GM18520 (cell line): ENCODE results near the gene TAS2R16.

Experiments used
- ATAC-seq: cut with Tn5 transposase; IDR thresholded peaks from one replicate; pipeline ENCODE4 v1.9.1; 2021; ENCODE audit not compliant: unreplicated experiment

The TAS2R16 gene, protein sequence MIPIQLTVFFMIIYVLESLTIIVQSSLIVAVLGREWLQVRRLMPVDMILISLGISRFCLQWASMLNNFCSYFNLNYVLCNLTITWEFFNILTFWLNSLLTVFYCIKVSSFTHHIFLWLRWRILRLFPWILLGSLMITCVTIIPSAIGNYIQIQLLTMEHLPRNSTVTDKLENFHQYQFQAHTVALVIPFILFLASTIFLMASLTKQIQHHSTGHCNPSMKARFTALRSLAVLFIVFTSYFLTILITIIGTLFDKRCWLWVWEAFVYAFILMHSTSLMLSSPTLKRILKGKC

GRCh38 chr7:122995600-122995999 lies at the start of gene TAS2R16:
TSS of gene TAS2R16 (minus strand) at chr7:122995700. CDS start at chr7:122995634, 66 bp downstream.
- ATAC-seq, result no peak

GRCh38 chr7:123043642-123044041 lies 48.1 kb upstream of the TAS2R16 start:
- ATAC-seq, result no peak

DNA sequence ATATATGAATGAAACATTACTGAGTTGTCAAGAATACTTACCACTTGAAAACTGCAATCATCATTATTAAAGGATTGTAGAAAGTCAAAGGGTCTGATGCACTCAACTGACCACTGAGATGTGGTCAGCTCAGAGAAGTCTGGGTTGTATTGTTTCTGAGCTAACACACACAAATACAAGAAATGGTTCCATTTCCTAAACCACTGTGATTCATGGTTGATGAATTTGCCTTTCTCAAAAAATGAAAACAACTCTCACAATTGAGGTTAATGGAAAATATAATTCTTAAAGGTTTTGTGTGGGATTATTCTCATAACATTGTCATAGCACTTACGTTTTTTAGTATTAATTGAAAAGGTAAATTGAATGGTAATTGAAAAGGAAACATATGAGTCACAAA lies 45.6 kb upstream of the TAS2R16 start:
- no peak for ATAC-seq

- no peak for ATAC-seq
These were observed 43.8 kb upstream of the TAS2R16 start for GRCh38 chr7:123039269-123039668.

- ATAC-seq, result no peak
These were observed 38.6 kb upstream of the TAS2R16 start for GRCh38 chr7:123034106-123034505.

- no peak for ATAC-seq
These were observed 35.1 kb upstream of the TAS2R16 start for GRCh38 chr7:123030631-123031030.

DNA sequence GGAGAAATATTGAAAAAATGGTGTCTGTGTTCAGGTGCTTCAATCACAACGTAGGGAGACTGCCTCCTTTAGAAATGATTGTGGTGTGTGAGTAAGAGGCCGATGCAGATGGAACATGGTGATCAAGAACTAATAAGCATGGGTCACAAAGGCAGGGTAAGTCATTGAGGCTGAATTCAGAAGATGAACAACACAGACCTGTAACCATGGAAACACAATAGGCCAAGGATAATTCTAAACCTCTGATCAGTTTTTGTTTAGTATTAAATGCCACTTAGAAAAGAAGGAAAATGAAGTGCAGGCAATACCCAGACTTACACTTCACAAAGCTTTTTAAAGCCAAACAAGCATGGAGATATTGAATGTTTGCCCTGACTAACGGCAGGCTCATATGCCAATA lies 32.8 kb upstream of the TAS2R16 start:
- no peak for ATAC-seq

GRCh38 chr7:123026251-123026650 lies 30.8 kb upstream of the TAS2R16 start:
- ATAC-seq, result no peak

GRCh38 chr7:123024989-123025758 lies 29.7 kb upstream of the TAS2R16 start:
- ATAC-seq, result no peak

DNA sequence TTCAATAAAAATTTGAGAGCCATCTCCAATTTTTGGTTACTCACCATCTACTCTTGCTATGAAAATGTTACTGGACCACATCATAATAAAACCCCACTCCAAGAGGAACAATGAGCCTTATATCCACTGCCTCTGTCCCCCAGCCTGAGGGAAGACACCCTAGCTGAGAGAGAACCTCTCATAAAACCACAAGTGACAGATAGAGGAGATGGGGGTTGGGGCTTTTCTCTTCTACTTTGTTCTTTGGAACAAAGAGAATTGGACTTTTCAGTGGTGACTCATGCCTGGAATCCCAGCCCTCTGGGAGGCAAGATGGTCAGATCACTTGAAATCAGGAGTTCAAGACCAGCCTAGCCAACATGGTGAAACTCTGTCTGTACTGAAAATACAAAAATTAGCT lies 27.6 kb upstream of the TAS2R16 start:
- ATAC-seq, result no peak

DNA sequence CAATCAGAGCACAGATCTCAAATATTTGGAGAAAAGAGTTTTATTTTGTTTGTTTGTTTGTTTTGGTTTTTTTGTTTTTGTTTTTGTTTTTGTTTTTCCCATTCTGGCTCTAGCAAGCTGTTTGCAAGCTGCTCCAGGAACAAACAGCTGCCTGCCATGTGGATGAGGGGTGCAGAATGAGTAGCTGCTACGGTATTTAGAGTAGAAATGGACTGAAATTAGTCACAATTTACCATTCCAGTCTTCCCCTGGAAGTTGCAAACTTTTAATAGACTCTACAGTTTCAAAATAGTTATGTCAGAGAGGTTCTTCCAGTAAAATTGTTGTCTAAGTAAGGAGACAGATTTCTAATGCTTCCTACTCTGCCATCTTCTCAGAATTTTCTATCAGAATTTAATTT lies 27.1 kb upstream of the TAS2R16 start:
- no peak for ATAC-seq

GRCh38 chr7:123012435-123012834 lies 16.9 kb upstream of the TAS2R16 start:
- no peak for ATAC-seq

GRCh38 chr7:123011766-123012369 lies 16.4 kb upstream of the TAS2R16 start:
- no peak for ATAC-seq

GRCh38 chr7:123004931-123005330 lies 9.4 kb upstream of the TAS2R16 start:
- ATAC-seq, result no peak

- no peak for ATAC-seq
These were observed 8.1 kb upstream of the TAS2R16 start for GRCh38 chr7:123003539-123004126.

- ATAC-seq, result no peak
These were observed 5.9 kb downstream of the TAS2R16 start for GRCh38 chr7:122989577-122989976.

- no peak for ATAC-seq
These were observed 6.5 kb downstream of the TAS2R16 start for GRCh38 chr7:122989041-122989440.

- no peak for ATAC-seq
These were observed 7.2 kb downstream of the TAS2R16 start for GRCh38 chr7:122988333-122988732.

GRCh38 chr7:122987463-122987862 lies 8.0 kb downstream of the TAS2R16 start:
- ATAC-seq, result no peak

GRCh38 chr7:122984021-122984420 lies 11.5 kb downstream of the TAS2R16 start:
- ATAC-seq, result no peak

GRCh38 chr7:122983261-122983660 lies 12.2 kb downstream of the TAS2R16 start:
- ATAC-seq, result no peak

DNA sequence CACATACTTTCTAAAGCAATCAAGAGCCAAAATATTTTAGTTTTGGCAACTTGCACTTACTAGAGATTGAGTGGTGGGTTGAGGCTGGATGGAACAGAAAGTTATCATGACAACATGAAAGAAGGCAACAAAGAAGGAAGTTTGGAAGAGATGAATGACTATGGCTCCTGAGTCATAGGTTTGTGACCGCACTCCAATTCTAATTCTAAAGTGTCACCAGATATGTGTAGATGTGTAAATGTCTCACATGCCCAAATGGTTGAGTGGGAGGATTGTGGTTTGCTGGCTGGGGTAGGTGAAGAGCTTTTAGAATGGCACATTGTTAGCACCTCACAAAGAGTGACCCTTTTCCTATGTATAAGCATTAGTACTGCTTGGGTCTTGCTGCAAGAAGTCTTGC lies 20.2 kb downstream of the TAS2R16 start:
- ATAC-seq, result peak; percentile 55
